ENCODE measurements around the gene RPL41.

DNA sequence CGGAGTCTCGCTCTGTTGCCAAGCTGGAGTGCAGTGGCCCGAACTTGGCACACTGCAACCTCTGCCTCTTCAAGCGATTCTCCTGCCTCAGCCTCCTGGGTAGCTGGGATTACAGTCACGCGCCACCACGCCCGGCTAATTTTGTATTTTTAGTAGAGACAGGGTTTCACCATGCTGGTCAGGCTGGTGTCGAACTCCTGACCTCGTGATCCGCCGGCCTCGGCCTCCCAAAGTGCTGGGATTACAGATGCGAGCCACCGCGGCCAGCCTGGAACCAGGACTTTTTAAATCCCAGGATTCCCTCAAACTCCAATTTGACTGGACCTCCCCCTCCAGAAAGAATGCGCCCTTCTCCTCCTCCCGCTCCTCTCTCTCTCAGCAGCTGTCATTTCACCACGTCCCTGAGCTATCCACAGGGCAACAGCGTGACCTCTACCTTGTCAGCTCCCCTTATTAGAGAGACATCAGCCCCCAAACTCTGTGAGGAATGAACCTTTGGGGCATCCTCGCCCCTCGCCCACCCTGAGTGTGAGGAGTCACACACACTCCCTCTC is 13.6 kb downstream of the RPL41 start:
- TF ChIP-seq POLR2A (IDR thresholded peaks at IDR 0.05; ENCODE audit: low read depth, low read length), result no peak
- no peak for TF ChIP-seq POLR2AphosphoS5 (IDR thresholded peaks at IDR 0.05; ENCODE audit: low read depth, low read length)
- TF ChIP-seq TAF1 (IDR thresholded peaks at IDR 0.05; ENCODE audit: low read depth, low read length), result no peak
- TF ChIP-seq PAX5 (IDR thresholded peaks at IDR 0.05; ENCODE audit: insufficient read depth, low read length, severe bottlenecking), result no peak
- TF ChIP-seq SPI1 (IDR thresholded peaks at IDR 0.05; ENCODE audit: low read depth, low read length), result no peak
